A549 treated with CpdA at 1 μM for 4 hours (cell line): Measurements from ENCODE around the gene IARS2. TPM values are rescaled to one million over a fixed set of nuclear protein-coding genes. Genes with fewer than 3 reads are reported as not detected.

Experiments
- total RNA-seq: library from RNA; stranded (reverse); fragments of 200-300 nt; extraction: Qiagen RNA extraction; gene quantifications from 5 replicates; pipeline ENCODE4 v1.2.3, GENCODE V29; 2022; ENCODE audit warnings: low read depth

The IARS2 gene
- total RNA-seq, result 91.1 to 135 TPM (median 105 TPM) in 5 replicates

GRCh38 chr1:220094016-220094911 is at the start of gene IARS2:
TSS of gene IARS2 (plus strand) at chr1:220094132. CDS start at chr1:220094217, 85 bp downstream.

DNA sequence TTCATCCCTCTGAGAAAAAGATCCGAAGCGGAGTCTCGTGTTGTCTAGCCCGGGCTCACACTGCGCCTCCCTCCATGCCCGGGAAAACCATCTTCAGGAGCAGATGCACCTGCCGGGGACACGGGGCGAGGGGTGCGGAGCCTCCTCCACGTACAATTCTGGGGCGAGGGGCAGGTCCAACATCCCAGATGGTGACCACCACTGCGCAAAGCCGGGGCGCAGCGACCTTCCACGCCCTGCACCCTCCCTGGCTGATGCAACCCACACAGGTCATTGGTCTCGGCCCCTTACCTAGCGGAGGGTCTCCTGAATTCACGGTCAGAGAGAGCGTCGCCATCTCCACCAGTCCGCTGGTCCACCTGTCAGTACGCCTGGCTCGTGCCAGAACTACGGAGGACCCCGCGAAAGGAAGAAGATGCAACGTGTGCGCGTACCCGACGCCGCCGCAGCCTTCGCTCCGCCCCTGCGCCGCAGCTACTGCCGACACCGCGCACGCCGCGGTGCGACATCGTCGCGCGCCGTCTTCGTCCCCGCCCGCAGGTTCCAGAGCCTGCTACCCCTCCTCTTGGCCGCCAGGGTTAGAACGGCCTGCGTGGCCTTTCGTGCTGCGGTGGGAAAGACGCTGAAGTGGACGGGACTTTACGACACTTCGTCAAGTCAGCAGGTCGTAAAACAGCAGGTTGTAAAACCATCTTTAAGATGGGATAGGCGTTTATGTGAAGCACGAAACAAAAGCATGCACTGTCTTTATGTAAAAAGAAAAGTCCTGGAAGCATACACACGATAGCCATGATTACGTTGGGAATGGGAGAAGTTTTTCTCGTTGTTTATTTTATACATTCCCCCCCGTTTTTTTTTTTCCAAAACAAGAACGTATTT is 47.6 kb upstream of the IARS2 start, which contains the start of gene EPRS1:
EPRS1 (minus strand) TSS at position 454 of the 879 bp plus-strand sequence; CDS start at position 337, 117 bp downstream.

DNA sequence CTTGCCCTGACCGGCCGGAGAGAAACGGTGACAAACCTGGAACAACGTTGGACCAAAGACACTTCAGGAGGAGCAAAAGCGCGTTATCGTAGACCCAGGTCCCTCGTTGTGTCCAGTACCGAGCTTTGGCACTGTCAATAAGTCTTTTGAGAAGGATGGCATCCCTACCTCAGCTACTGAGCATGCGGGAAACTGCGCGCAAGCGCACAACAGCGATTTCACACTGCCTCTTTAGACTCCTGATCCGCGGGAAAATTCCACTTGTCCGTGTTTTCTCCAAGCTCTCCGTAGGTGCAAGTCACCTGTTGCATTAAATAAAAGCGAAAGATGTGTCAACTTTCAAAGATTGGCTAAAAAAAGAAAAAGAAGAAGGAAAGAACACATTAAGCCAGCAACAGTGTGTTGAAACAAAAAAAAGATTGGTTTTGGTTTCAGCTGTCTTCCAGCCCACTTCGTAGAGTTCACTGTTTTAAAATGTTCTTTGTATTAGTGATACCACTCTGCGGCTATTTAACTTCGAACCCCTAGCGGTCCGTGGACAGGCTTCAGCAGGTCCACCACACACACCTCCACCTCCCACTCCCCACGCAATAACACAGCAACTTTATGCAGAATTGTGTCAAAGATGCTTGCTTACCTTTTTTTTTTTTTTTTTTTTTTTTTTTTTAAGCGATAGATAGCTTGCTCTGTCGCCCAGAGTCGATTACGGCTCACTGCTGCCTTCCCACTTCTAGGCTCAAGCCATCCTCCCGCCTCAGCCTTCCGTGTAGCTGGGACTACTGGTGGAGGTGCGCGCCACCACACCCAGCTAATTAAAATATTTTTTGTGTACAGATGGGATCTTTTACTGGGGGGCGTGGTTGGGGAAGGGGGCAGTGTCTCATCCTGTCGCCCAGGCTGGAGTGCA is 4.0 kb upstream of the IARS2 start, which contains the start of gene BPNT1:
BPNT1 (minus strand) TSS at position 139 of the 907 bp plus-strand sequence. CDS start 9,942 bp downstream, outside the sequence.

Other genes starting within 250 kb of the IARS2 start
- gene SLC30A10, start 165.6 kb upstream of the IARS2 start, total RNA-seq, result 0.05 to 0.12 TPM (median 0.07 TPM) in 3 of 5 replicates, not detected in the others
- 74.3 to 89.9 TPM (median 83.5 TPM) in 5 replicates for gene EPRS1, start 47.6 kb upstream of the IARS2 start, total RNA-seq
- 17.0 to 27.3 TPM (median 19.2 TPM) in 5 replicates for gene BPNT1, start 4.3 kb upstream of the IARS2 start, total RNA-seq
- gene RAB3GAP2, start 178.3 kb downstream of the IARS2 start, total RNA-seq, result 10.3 to 15.8 TPM (median 12.8 TPM) in 5 replicates